Fibroblast of skin of scalp (primary cell): ENCODE measurements around the gene PRDX5. TPM values are rescaled to one million over a fixed set of nuclear protein-coding genes. Genes with fewer than 3 reads are reported as not detected.
A peak's percentile ranks its signal among the peaks of the same experiment; 100 is the strongest.

Source experiments
- DNase-seq: peaks from one replicate; pipeline ENCODE4 v3.0.0-alpha.2; 2013
- polyA plus RNA-seq, 2 experiments: library from polyadenylated mRNA; unstranded; fragments of 120-200 nt; gene quantifications; one replicate each; pipeline ENCODE4 v1.2.1, GENCODE V29; 2013; ENCODE audit not compliant: insufficient read length in 2 of 2

Gene PRDX5
- polyA plus RNA-seq (2013, experiment 1 of 2; ENCODE audit: insufficient read length): 359 TPM
- polyA plus RNA-seq (2013, experiment 2 of 2; ENCODE audit: insufficient read length): 301 TPM

GRCh38 chr11:64317961-64318765, at the start of gene PRDX5:
Gene PRDX5 (plus strand): TSS chr11:64318121. CDS start chr11:64318216, 95 bp downstream.
- peak; percentile 97 for DNase-seq

DNA sequence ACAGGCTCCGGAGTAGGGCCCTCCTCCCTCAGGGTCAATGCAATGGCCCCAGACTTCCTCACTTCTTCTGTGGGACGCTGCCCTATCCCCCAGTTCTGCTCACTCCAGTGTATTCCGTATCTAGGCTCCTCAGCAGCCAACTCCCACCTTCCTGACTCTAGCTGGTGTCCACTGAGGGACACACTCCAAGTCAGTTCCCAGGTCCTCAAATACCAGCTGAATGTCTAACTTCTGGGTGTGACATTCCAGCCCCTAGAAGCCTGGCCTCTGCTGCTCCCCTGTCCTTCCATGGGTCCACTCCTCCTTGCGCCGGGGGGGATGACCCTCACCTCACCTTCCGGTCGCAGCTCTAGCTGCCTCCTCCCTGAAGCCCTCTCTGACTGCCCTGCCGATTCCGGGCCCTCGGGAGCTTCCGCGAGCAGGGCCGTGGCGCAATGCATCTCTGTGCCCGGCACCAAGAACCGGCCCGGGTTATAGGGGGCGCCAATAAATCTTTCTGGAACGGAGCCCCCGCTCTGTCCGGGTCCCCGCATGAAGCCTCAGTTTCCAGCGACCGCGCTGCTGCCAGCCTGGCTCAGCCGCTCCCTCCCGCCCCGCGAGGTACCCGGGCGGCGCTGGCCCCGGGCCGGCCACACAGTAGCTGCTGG, 48.9 kb upstream of the PRDX5 start:
- DNase-seq: peak; percentile 46

DNA sequence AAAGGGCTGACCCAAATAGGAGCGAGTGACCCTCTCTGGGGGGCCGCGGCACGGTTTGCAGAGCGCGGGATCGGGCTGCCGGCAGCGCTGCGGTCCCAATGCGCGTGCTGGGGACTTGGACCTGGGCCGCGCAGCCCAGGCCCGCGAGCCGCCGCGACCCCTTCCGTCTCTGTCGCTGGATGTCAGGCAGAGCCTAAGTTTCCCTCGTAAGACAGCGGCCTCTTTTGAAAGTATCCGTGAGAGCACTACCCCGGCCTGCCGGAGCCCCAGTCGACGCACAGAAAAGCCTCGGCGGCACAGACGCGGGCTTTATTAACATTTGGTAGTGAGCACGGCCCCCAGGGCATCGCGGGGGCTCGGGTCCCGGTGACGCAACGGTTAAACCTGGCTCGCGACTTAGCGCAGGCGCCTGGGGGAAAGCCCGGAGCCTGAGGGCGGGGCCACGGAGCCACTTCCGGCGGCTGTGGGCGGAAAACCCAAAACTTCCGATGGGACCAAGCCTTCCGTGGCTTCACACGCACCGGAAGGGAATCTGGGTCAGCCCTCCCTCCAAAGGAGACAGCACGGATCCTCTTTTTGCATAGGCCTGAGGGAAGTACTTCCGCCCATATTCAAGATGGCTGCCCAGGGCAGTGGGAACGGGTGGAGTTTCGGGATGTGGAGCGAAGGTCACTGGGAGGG, 48.2 kb upstream of the PRDX5 start:
- DNase-seq: peak; percentile 100

- no peak for DNase-seq
Measured at GRCh38 chr11:64275031-64275800, 42.7 kb upstream of the PRDX5 start.

- DNase-seq: no peak
Measured at GRCh38 chr11:64275841-64276240, 42.1 kb upstream of the PRDX5 start.

DNA sequence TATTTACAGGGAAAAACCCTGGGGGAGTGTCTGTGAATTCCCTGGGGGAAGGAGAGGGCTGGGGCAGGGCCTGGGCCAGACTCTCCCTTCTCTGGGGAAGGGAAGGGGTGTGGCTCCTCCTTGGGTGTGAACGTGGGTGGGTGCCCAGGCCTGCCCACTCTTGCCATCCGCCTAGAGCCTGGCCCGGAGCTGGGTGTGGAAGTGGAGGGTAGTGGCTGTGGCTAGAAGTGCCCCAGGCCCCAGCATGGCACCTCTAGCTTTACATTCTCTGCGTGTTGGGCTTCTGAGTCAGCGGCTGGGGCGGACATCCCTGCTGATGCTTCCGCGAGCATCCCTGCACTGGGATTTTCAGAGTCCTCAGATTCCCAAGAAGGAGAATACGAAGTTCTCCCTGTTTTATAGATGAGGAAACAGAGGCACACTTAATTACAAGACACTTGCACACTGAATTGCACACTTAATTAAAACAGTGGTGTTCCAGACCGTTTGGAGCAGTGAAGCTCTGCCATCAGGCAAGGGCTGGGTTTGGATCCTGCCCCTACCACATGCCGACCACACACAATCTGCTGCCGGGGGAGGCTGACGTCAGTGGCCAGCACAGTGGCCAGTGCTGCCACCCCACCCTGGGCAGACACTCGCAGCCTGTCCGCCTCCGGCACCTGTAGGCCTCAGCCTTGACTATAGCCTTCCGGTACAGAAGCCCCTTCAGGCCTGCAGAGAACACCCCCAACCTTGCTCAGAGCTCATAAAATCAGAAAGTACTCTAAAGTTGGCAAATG, 41.1 kb upstream of the PRDX5 start:
- DNase-seq: peak; percentile 68

DNA sequence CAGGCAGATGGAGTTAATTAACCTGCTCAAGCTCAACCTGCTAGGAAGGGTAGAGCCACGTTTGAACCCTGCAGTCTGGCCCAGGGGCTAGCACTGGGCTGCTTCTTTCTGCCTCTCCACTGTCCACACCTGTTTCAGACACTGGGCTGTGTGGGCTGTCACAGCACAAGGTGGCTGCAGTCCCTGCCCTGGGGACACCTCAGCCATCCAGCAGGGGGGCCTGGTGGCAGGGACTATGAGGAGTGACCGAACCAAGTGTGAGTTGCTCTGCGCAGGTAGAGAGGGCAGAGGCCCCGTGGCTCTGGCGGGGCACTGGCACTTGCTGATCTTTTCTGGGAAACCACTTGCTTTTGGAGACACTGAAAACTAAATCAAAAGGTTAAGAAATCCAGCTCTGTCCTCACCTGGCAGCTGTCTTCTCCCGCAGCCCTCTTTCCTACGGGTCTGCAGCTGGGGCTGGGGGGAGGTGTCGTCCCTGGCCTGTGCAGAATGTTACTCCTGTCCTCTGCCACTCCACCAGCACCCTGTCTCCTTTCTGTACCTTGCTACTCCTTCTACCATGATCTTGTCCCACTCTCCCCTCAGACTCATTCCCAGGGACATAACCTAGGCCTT, 39.2 kb upstream of the PRDX5 start:
- DNase-seq: no peak

DNA sequence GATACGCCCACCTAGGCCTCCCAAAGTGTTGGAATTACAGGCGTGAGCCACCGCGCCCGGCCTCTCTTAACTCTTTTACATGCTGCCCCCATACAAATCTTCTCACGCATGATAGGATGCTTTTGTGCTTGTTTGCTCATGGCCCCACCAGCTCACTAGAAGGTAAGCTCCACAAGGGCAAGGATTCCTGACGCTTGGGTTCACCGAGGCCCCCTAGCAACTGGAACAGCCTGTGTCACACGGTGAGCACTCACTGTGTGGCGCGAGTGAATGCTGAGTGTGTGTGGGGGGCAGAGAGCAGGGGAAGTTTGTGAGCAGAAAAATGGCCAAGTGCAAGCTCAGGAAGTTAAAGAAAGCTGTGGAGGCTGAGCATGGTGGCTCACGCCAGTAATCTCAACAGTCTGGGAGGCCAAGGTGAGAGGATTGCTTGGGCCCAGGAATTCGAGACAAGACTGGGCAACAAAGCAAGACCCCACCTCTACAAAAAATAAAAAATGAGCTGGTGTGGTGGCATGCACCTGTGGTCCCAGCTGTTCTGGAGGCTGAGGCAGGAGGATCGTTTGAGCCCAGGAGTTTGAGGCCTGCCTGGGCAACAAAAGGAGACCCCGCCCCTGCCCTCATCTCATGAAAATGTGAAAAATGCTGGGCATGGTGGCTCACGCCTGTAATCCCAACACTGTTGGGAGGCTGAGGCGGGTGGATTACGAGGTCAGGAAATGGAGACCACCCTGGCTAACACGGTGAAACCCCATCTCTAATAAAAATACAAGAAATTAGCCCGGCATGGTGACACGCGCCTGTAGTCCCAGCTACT, 35.8 kb upstream of the PRDX5 start:
- no peak for DNase-seq

GRCh38 chr11:64283092-64283491, 34.8 kb upstream of the PRDX5 start:
- DNase-seq: no peak

DNA sequence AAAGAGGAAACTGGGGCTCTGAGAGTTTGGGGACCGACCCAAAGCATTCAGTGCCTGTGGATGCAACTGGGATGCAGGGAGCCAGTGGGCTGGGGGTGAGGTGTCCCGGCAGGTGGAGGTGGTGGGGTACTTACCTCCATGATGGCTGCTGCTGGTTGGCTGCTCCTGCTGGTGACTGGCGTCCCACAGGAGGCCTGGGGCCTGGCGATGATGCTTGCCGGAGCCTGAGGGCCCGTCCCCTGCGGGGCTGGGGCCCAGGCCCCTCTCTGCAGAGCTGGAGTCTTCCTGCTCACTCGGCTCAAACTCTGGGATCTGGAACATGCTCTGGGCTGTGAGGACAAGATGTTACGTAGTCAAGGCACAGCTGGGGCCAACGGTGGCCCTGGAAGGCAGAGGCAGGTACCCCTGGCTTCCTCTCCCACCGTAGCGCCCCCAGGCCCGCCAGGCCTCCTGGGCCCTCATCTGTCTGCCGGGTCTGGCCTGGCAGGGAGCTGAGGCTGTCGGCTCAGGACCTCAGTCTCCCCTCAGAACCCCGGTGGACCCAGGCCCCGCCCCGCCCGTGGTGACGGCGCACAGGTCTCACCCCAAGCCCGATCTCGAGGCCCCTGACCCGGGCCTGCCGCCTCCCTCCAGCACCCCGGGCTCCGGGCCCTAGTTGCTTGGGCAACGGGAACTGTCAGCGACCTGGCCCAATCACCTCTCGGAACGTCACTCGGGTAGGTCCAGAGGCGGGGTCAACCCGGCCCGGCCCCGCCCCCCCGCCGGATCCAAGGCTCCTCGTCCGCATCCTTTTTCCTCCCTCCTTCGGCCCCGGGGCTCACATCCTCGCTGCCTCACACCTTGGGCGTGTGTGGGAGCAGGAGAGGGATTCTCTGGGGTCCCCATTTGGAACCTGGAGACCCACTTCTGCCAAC, 33.6 kb upstream of the PRDX5 start, which contains the start of gene BAD:
BAD (minus strand) TSS at position 618 of the 914 bp plus-strand sequence; CDS start at position 321, 297 bp downstream.
- DNase-seq: peak; percentile 92

DNA sequence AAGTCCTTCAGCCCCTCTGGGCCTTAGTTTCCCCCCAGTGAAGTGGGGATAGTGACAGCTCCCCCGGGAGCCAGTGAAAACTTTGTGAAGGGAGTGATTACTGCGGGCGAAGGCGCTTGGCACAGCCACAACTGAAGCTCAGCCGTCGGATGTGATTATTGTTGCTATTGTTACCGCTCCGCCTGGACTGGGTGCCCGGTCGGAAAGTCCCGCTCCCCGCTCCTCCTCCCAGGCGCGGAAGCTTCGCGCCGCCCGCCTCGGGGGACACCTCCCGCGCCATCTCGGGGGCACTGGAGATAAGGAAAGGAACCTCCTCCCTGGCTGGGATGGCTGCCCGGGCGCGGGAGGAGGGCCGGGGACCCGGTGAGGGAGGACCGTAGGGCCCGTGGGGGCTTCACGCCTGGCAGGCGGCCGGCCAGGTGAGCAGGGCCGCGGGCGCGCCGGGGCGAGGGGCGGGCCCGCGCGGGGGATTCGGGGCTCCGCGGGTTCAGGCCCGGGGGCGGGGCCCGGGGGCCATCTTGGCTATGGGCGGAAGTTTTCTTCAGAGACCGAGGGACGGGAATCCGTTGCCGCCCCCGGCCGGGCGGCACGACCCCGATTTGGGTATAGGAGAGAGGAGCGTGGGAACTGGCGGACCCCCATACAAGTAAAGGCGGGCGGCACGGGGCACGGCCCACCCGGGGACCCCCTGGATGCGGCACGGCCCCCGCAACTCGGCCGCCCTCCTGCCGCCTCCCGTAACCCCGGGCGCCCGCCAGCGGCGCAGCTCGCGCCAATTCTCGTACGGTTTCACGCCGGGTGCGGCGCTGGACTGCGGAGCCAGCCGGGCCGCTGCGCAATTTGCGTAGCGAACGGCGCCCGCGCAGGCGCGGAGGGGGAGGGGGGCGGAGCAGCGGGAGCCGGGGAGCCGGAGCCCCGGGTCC, 32.7 kb upstream of the PRDX5 start, which contains the start of gene GPR137:
GPR137 (plus strand) TSS at position 887 of the 923 bp plus-strand sequence. CDS start 677 bp downstream, outside the sequence.
- DNase-seq: peak; percentile 70

DNA sequence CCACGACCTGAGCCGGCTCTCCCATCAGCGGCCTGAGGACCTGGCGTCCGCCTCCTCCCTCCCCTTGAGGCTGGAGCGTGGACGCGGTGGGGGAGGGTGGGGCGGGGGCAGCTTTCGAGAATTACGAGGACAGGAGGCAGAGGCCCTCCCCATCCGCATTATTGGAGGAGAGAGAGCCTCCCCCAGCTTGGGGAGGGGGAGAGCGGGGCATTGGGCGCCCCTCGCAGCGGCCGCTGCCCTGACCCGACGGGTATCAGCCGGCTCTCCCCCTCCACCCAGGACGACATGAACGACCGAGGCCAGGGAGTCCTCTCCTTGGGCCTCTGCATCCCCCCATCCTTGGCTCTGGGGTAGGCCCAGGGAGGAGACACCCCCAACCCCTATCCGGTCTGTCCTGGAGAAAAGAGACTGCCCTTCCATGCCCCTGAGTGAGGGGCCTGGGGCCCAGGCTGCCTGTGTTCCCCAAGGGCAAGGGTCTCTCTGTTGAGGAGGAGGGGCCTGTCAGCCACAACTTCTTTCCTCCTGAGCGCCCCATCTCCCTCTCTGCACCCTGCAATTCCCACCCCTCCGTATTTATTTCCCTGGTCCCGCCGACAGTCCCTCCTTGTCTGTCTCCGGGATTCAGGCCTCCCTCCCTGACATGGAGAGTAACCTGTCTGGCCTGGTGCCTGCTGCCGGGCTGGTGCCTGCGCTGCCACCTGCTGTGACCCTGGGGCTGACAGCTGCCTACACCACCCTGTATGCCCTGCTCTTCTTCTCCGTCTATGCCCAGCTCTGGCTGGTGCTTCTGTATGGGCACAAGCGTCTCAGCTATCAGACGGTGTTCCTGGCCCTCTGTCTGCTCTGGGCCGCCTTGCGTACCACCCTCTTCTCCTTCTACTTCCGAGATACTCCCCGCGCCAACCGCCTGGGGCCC, 31.8 kb upstream of the PRDX5 start:
- DNase-seq: no peak

DNA sequence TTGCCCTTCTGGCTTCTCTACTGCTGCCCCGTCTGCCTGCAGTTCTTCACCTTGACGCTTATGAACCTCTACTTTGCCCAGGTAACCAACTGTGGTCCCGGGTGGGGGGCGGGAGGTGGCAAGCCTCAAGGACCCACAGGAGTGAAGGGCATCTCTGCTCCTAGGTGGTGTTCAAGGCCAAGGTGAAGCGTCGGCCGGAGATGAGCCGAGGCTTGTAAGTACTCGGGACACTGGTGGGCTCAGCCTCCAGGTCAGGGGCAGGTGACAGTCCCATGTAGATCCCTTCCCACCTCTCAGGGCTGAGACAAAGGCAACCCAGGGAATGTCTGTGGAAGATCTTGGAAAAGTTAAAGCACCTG, 31.1 kb upstream of the PRDX5 start:
- no peak for DNase-seq

DNA sequence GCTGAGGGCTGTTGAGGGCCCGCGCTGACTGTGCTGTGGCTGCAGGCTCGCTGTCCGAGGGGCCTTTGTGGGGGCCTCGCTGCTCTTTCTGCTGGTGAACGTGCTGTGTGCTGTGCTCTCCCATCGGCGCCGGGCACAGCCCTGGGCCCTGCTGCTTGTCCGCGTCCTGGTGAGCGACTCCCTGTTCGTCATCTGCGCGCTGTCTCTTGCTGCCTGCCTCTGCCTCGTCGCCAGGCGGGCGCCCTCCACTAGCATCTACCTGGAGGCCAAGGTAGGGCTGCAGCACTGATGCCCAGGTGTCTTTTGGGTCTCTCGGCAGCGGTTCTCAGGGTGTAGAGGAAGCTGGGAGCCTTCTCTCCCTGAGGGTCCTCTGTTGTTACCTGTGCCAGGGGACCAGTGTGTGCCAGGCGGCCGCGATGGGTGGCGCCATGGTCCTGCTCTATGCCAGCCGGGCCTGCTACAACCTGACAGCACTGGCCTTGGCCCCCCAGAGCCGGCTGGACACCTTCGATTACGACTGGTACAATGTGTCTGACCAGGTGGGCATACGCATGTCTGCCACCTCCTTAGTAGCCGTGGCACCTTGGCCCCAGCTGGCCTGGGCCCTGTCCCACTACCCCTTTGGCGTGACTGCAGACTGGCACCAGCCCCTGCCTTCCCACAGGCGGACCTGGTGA, 30.1 kb upstream of the PRDX5 start:
- no peak for DNase-seq

GRCh38 chr11:64288353-64288750, 29.6 kb upstream of the PRDX5 start:
- DNase-seq: no peak

DNA sequence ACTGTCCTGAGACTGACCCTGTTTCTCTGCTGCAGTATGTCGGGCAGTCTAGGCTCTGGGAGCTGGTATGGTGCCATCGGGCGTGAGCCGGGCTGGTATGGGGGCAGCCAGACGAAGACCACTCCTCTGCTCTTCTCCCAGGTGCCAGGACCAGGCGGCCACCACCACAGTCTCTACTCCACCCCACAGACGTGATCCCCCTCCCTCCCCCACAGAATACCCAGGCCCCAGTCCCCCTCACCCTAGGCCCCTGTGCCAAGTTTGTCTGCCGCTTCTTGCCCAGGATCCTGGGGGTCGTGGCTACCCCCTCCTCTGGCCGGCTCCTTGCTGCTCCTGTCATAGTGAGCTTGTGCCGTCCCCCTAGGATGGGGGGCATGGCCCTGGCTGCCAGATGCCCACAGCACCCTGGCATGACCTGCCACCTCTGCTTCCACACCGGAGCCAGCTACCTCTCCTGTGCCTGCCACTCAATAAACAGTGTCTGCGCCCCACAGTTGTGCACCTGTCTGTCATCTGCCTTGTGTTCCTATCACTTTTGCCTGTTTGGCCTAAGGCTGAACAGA, 28.8 kb upstream of the PRDX5 start:
- DNase-seq: no peak
